Activated T-cell treated with anti-CD3 and anti-CD28 coated beads, Interleukin-2, amount 50 U/mL, for 24 hours (primary cell): ENCODE data around the gene AXIN2.
"Not testable (repeated sequence)": the region's sequence is repeated elsewhere in the genome, so short reads cannot be mapped to it uniquely, and the experiment has no call there.

ENCODE experiments used
- DNase-seq: peaks from one replicate; pipeline ENCODE4 v3.0.0-alpha.2; 2020
- H3K27ac Mint-ChIP-seq: 2 replicates; pipeline ENCODE4 v1.8.0; 2020; ENCODE audit warnings: mild to moderate bottlenecking, mixed read lengths
- H3K27me3 Mint-ChIP-seq: 2 replicates; pipeline ENCODE4 v1.8.0; 2020; ENCODE audit warnings: mixed read lengths
- H3K36me3 Mint-ChIP-seq: 2 replicates; pipeline ENCODE4 v1.8.0; 2020; ENCODE audit warnings: low read depth, mixed read lengths
- H3K4me1 Mint-ChIP-seq: 2 replicates; pipeline ENCODE4 v1.8.0; 2020; ENCODE audit warnings: low read depth, mixed read lengths
- H3K4me3 Mint-ChIP-seq: 2 replicates; pipeline ENCODE4 v1.8.0; 2020; ENCODE audit warnings: mild to moderate bottlenecking, moderate library complexity, mixed read lengths
- H3K9me3 Mint-ChIP-seq: 2 replicates; pipeline ENCODE4 v1.8.0; 2020; ENCODE audit warnings: mixed read lengths

Gene AXIN2

GRCh38 chr17:65484405-65484804, 77.0 kb downstream of the AXIN2 start:
- not testable (repeated sequence) for H3K9me3 Mint-ChIP-seq, DNase-seq, H3K4me3 Mint-ChIP-seq, H3K27ac Mint-ChIP-seq, H3K4me1 Mint-ChIP-seq, H3K36me3 Mint-ChIP-seq
- peaks cover 16% of the 10 kb centered on the region for H3K27me3 Mint-ChIP-seq

- DNase-seq, result no peak
- Mint-ChIP-seq H3K4me3 (no peak overlapping the region), H3K36me3 (no peaks in the 10 kb centered on the region), H3K9me3 (no peaks in the 10 kb centered on the region), H3K27ac (no peak overlapping the region), H3K4me1 (peaks cover 4% of the 10 kb centered on the region), H3K27me3 (peaks cover 16% of the 10 kb centered on the region)
Observed at GRCh38 chr17:65483438-65483837, 78.0 kb downstream of the AXIN2 start.

GRCh38 chr17:65482201-65482600, 79.2 kb downstream of the AXIN2 start:
- Mint-ChIP-seq H3K36me3 (no peaks in the 10 kb centered on the region), H3K27ac (no peak overlapping the region), H3K4me1 (peaks cover 4% of the 10 kb centered on the region), H3K9me3 (no peaks in the 10 kb centered on the region), H3K4me3 (no peak overlapping the region), H3K27me3 (peaks cover 15% of the 10 kb centered on the region)
- no peak for DNase-seq

GRCh38 chr17:65479282-65479681, 82.2 kb downstream of the AXIN2 start:
- H3K27ac Mint-ChIP-seq, result no peak overlapping the region

More at GRCh38 chr17:65479282-65479681, 82.2 kb downstream of the AXIN2 start:
- Mint-ChIP-seq H3K4me1 (no peaks in the 10 kb centered on the region), H3K27me3 (no peaks in the 10 kb centered on the region), H3K36me3 (no peaks in the 10 kb centered on the region), H3K9me3 (no peaks in the 10 kb centered on the region), H3K4me3 (no peak overlapping the region)
- no peak for DNase-seq
